ENCODE results near the gene PLEKHH1. TPM values are rescaled to one million over a fixed set of nuclear protein-coding genes. Genes with fewer than 3 reads are reported as not detected.

PLEKHH1 gene
- total RNA-seq, 1 donor from 2014 or later = 40.0 TPM

DNA sequence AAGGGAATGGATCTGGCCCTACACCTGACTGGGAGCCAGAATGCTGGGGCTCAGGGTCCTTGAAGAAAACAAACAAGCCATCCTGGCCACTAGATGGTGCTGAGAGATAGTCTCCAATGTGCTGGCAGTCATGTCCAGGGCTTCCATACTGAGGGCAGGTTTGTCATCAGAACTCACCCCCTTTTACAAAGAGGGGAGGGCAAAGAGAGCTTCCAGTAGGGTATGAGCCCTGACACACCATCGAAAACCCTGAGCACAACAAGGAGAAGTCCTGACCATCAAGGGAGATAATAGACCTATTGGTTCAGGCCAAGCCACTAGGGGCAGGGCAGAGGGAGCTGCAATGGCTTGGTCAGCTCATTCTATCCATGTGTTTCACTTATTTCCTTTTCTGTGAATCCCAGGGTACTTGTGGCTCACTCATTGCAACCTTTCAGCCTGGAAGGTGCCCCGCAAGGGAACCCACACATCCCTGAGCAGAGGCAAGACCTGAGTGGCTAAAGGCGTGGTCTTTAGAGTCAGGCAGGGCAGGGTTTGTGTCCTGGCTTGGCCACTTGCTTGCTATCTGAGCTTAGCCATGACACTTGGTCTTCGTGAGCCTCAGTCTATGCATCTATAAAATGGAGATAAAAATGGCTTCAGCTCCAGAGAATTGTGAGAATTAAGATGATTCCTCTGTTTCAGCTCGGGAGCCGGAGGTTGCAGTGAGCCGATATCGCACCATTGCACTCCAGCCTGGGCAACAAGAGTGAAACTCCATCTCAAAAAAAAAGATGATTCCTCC is 6.2 kb upstream of the PLEKHH1 start:
- peaks cover 8% of the 10 kb centered on the region for H3K27me3 Mint-ChIP-seq (ENCODE audit: low read depth)
- TF ChIP-seq, protein P1, sequence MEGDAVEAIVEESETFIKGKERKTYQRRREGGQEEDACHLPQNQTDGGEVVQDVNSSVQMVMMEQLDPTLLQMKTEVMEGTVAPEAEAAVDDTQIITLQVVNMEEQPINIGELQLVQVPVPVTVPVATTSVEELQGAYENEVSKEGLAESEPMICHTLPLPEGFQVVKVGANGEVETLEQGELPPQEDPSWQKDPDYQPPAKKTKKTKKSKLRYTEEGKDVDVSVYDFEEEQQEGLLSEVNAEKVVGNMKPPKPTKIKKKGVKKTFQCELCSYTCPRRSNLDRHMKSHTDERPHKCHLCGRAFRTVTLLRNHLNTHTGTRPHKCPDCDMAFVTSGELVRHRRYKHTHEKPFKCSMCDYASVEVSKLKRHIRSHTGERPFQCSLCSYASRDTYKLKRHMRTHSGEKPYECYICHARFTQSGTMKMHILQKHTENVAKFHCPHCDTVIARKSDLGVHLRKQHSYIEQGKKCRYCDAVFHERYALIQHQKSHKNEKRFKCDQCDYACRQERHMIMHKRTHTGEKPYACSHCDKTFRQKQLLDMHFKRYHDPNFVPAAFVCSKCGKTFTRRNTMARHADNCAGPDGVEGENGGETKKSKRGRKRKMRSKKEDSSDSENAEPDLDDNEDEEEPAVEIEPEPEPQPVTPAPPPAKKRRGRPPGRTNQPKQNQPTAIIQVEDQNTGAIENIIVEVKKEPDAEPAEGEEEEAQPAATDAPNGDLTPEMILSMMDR (conservative IDR thresholded peaks at IDR 0.05) = peak; percentile 74
- peak; percentile 30 for DNase-seq (ENCODE audit: low read depth, low spot score)
- no peak overlapping the region for H3K27ac Mint-ChIP-seq (ENCODE audit: unreplicated experiment)
- no peaks in the 10 kb centered on the region for H3K9me3 Mint-ChIP-seq
- no peaks in the 10 kb centered on the region for H3K36me3 Mint-ChIP-seq (ENCODE audit: low read depth)
- H3K4me1 Mint-ChIP-seq = peaks cover 34% of the 10 kb centered on the region
- H3K4me3 Mint-ChIP-seq = no peak overlapping the region

DNA sequence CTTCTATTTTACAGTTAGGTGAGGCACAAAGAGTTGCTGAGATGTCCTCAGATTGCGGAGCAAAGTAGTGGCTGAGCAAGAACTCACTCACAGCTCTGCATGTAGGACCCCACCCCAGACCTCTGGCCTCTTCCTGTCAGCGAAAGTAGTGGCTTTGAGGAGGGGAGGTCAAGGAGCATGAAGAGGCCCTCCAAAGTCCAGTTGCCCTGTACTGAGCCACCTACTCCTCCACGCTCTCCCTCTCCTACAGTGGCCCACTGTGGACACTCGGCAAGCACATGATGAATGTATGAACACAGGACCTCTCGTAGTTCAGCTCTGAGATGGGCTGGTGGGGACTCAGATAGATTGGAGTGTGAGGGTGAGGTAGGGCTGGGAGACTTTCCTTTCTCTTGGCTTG is 5.3 kb upstream of the PLEKHH1 start:
- TF ChIP-seq, protein P1 (conservative IDR thresholded peaks at IDR 0.05) = no peak
- H3K4me3 Mint-ChIP-seq = no peak overlapping the region
- peaks cover 31% of the 10 kb centered on the region for H3K4me1 Mint-ChIP-seq
- DNase-seq (ENCODE audit: low read depth, low spot score) = no peak
- H3K27me3 Mint-ChIP-seq (ENCODE audit: low read depth) = peaks cover 5% of the 10 kb centered on the region
- no peaks in the 10 kb centered on the region for H3K9me3 Mint-ChIP-seq
- H3K27ac Mint-ChIP-seq (ENCODE audit: unreplicated experiment) = no peak overlapping the region
- H3K36me3 Mint-ChIP-seq (ENCODE audit: low read depth) = no peaks in the 10 kb centered on the region

DNA sequence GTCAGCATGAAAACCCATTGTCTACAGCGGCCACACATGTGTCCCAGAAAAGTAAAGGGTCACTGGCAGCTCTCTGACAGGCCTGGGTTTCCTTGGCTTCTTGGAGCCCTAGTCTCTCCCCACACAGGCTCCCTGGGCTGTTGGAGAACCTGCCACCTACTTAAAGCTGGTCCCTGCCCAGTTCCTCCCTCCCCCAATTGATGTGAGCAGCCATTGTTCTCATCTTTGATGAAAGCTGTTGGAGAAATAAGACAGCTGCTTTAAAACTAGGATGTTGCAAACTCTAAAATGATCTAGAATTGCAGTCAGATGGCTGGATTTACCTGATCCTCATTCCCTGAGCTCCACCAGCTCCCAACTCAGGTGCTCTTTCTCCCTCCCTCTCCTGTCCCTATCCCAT is 4.8 kb upstream of the PLEKHH1 start:
- Mint-ChIP-seq H3K4me3 (no peak overlapping the region), H3K9me3 (no peaks in the 10 kb centered on the region), H3K4me1 (peaks cover 31% of the 10 kb centered on the region), H3K36me3 (ENCODE audit: low read depth) (no peaks in the 10 kb centered on the region), H3K27ac (ENCODE audit: unreplicated experiment) (no peak overlapping the region), H3K27me3 (ENCODE audit: low read depth) (peaks cover 5% of the 10 kb centered on the region)
- TF ChIP-seq, protein P1 (conservative IDR thresholded peaks at IDR 0.05) = no peak
- no peak for DNase-seq (ENCODE audit: low read depth, low spot score)

DNA sequence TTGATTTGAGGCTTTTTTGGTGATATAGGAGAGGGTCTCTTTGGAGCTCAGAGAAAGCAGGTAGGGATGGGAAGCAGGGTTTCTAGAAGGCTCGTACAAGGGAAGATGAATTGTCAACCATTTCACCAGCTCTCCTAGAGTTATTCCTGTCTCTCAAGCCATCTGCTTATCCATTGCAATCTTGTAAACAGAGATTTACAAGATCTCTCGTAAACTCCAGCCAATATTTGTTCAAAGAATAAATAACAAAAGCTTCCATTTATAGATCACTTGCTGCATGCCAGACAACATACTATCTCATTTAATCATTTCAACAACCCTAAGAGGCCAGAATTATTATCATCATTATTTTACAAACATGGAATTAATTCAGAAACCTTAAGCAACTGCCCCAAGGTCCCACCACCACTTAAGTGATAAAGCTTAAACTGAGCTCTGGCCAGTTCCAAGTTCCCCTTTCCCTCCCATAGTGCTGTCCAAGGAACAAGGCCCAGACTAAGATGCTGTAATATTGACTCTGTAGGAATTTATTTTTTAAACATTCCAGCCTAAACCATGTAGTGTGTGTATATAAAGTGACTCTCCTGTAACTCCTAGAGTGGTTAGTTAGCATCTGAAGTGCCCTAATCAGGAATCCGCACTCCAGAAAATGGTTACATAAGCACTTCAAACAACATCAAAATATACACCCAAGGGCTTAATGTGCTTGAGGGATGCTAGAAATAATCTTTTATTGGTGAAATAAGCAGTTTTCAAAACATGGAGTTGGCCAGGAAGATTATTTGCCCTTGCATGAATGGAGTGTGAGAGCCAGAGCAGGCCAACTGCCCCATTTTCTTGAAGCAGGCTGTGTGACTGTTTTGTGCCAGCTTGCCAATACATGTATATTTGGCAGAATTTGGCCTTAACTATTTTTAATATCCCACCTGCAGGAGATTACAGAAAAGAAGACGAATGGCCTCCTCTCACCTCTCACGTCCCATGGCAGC is 2.8 kb upstream of the PLEKHH1 start:
- Mint-ChIP-seq H3K36me3 (ENCODE audit: low read depth) (no peaks in the 10 kb centered on the region), H3K9me3 (no peaks in the 10 kb centered on the region), H3K27ac (ENCODE audit: unreplicated experiment) (no peak overlapping the region), H3K27me3 (ENCODE audit: low read depth) (peaks cover 5% of the 10 kb centered on the region), H3K4me3 (peak overlapping the region; percentile 78), H3K4me1 (peaks cover 30% of the 10 kb centered on the region)
- DNase-seq (ENCODE audit: low read depth, low spot score) = no peak
- TF ChIP-seq, protein P1 (conservative IDR thresholded peaks at IDR 0.05) = no peak

DNA sequence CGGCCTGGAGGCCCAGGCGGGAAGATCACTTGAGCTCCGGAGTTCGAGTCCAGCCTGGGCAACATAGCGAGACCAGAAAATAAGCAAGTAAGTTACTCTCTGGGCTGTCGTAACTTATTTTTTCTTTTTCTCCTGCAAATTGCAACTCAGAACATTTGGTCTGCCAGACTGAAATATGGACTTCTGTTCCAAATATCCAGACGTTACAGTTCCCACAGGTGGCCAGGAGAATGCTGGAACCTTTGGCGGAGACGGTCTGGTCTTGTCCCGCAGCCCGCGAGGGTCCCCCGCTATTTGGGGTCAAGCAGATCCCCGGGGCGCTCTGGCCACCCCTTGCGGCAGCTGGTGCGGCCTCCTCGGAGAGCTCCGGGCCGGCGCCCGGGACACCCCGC is 488 bp upstream of the PLEKHH1 start:
- peak overlapping the region; percentile 83 for H3K4me3 Mint-ChIP-seq
- no peaks in the 10 kb centered on the region for H3K9me3 Mint-ChIP-seq
- no peak for DNase-seq (ENCODE audit: low read depth, low spot score)
- peaks cover 3% of the 10 kb centered on the region for H3K27me3 Mint-ChIP-seq (ENCODE audit: low read depth)
- no peaks in the 10 kb centered on the region for H3K36me3 Mint-ChIP-seq (ENCODE audit: low read depth)
- TF ChIP-seq, protein P1 (conservative IDR thresholded peaks at IDR 0.05) = no peak
- H3K27ac Mint-ChIP-seq (ENCODE audit: unreplicated experiment) = no peak overlapping the region
- H3K4me1 Mint-ChIP-seq = peaks cover 33% of the 10 kb centered on the region
